Islet precursor cell (in vitro differentiated cells): Measurements from ENCODE around the gene UPF2.
"Not testable (repeated sequence)": the region's sequence is repeated elsewhere in the genome, so short reads cannot be mapped to it uniquely, and the experiment has no call there.

Experiments
- DNase-seq: peaks from one replicate; pipeline ENCODE4 v3.0.0-alpha.2; 2018

Gene UPF2

DNA sequence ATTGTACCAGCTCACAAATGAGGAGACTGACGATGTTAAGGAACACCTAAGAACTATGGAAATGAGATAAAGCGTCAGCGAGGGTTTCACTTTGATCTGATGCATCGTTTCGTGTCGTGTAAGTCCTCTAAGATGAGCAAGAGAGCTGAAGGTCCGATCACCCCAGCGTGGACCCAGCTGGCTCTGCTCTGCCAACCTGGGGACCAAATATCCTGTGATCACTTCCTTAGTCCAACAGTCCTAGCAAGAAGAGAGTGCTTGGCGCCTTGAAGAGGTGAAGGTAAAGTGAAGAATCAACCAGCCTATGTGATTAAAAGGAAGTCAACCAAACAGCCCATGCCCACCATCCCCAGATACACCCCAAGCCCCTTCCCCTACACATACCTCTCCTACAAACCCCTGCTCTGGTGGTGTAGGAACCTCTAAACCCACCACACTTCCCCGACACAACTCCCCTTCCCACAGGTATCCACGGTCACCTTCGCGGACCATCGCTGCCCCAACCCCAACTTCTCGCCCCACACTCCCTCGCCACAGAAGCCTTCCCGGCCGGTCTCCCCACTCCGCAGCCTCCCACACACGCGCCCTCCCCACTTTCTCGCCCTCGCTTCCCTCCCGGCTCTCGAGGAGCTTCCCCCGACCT, 722 bp downstream of the UPF2 start:
- peak; percentile 64 for DNase-seq

DNA sequence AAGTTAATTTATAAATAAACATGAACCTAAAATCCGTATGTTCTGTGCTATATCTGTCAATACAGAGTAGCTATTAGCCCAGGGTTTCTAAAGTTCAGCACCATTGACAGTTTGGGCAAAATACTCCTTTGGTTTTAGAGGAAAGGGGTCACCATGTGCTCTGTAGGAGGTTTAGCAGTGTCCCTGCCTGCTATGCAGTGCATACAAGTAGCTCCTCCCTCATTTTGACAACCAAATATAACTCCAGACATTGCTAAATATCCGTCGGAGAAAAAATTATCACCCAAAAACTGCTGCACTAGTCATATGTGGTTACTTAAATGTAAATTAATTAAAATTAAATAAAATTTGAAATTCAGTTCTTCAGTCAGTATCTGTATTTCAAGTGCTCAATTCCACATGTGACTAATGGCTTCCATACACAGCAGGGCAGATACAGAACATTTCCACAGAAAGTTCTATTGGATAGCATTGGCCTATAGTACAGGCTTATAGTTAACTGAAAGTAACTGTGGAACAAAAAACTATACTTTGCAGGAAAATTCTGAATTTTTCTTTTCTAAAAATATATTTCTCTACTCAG, 6.4 kb downstream of the UPF2 start:
- DNase-seq = no peak

DNA sequence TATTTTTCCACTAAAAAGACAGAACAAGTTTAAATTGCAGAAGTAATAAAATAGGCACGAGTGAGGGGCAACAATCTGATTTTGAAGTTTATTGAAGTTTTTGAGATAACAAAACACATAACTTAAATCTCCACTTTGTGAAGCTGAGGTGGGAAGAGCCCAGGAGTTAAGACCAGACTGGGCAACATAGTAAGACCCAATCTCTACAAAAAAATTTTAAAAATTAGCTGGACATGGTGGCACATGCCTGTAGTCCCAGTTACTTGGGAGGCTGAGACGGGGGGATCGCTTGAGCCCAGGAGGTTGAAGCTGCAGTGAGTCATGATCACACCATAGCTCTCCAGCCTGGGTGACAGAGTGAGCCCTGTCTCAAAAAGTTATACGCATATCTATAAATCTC, 11.2 kb downstream of the UPF2 start:
- no peak for DNase-seq

DNA sequence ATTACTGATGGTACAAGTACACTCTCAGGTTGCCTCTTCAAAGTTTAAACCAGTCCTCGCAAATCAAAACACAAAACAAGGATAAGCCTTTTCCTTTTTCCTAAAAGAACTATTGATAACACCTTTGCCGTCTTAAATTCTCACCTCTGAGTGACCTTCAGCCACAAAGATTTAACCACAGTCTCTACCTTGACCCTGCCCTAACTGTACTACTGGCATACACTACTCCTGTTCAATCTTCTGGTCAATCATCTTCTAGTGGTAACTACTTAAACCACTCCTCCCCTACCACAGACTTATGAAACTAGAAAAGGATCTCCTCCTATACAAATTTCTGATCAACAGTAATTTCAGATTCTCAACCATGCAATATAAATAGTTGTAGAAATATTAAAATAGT, 15.1 kb downstream of the UPF2 start:
- no peak for DNase-seq

DNA sequence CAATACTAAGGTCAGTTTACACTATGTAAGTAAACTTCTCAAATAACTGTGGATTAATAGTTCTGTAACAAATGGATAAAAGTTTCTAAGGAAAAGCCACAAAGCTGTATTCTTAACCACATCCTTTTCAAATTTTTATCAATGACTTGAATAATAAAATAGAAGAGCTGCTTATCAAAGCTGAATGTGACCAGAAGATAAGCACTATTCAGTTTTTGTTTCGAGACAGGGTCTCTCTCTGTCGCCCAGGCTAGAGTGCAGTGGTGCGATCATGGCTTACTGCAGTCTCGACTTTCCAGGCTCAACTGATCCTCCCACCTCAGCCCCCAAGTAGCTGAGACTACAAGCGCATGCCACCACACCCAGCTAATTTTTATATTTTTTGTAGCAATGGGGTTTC, 17.0 kb downstream of the UPF2 start:
- no peak for DNase-seq

DNA sequence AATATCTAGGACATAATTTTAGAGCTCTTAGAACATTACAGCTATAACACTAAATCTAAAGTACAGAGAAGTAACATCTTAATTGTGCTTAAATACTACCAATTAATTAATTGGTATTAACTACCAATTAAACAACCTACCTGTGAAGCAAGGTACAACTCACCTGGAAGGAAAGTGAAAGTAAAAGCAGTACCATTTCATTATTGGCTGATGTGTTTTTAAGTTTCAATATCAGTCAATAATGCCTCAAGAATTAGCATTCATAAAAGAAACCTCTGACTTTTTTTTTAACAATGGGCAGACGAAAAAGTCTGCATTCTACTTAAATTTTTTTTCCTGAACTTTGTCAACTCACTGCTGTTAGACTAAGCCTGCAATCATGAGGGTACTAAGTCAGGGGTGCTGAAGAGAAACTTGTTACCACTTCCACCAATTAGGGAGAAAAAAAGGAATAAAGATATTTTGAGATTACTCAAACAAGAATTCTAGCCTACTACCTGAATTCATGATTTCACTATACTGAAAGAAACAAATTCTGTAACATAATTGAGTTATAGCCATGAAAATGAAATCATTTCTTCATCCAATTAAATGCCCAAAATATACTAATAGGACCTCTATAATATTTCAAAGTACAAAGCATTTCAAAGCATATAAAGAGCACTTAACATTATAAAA, 19.9 kb downstream of the UPF2 start:
- no peak for DNase-seq

DNA sequence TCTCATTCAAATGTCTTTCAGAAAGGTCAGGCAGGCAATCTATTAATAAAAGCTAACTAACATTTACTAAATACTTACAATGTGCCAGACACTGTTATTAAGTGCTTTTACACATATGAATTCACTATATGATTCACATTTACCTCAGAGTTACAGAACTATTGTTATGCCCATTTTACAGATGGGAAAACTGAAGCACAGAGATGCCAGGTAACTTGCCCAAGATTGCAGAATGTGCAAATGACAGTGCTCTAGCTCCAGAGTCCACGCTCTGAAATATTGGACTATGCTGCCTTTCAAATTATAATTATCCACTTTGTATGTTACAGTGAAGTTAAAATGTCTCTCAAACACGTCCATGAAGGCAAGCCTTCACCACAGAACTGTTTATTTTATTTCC, 22.0 kb downstream of the UPF2 start:
- DNase-seq = no peak

DNA sequence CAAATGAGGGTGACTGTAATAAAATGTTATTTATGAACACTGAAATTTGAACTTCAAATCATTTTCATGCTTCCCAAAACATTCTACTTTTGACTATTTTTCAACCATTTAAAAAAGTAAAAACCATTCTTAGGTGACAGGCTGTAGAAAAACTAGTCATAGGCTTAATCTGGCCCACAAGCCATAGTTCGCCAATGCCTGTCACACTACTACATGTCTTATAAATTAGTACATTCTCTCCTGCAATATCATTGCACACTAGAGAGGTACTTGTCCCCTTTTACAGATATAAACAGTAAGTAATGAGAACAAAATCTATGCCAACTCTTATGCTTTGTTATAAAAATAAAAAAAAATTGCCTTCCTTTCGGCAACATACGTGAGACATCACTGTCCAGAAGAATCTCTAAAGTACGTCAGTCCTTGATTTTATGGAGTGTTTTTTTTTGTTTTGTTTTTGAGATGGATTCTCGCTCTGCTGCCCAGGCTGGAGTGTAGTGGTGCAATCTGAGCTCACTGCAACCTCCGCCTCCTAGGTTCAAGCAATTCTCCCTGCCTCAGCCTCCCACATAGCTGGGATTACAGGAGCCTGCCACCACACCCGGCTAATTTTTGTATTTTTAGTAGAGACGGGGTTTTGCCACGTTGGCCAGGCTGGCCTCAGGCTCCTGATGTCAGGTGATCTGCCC, 23.2 kb downstream of the UPF2 start:
- no peak for DNase-seq

DNA sequence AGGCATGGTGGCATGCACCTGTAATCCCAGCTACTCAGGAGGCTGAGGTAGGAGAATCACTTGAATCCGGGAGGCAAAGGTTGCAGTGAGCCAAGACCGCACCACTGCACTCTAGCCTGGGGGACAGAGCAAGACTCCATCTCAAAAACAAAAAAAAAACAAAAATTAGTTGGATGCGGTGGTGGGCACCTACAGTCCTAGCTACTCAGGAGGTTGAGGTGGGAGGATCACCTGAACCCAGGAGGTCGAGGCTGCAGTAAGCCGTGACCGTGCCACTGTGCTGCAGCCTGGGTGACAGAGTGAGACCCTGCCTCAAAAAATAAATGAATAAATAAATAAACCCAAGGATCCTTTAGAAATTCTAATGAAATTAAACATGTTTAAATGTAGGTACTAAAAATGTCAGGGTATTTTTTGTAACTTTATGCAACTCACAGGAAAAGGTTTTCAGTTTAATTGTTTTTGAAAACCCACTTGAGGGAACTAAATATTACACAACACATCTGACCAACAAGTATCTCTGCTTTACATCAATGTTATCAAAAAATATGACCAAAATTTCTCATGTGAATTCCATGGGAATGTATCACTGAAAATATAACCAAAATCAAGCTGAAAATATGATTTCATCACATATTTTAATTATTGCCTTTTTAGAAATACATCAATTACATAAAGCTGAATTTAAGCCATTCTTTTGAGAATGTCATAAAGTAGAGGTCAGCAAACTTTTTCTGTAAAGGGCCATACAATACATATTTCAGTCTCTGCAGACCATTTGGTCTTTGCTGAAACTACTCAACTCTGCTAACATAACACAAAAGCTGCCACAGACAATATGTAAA, 23.9 kb downstream of the UPF2 start:
- DNase-seq = no peak

DNA sequence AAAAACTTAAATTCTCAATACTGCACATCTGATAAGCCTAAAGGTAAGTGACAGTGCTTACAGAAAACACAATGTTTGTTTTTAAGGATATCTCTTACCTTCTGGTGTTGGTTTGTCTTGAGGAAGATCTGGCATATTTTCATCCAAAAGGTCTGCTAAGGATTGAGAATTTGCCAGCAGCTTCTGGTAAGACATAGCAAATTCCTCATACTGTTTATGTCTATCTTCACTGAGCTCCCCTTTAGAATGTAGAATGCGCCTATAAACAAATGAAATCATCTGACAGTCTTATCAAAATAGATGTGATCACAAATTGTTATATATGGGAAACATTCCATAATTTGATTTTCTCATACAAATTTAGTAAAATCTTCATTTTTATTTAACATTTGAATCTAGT, 28.7 kb downstream of the UPF2 start:
- DNase-seq = no peak

DNA sequence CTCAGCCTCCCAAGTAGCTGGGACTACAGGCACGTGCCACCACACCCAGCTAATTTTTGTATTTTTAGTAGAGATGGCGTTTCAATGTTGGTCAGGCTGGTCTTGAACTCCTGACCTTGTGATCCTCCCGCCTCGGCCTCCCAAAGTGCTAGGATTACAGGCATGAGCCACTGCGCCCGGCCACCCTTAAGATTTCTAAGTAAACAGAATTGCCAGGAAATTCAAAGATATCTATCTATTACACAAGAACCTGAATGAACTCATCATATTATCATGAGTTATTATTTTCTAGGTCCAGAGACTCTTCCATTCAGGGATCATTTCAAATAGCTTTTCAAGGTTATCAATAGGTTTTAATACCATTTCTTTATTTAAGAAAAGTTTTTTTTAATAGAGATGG, 29.2 kb downstream of the UPF2 start:
- not testable (repeated sequence) for DNase-seq

DNA sequence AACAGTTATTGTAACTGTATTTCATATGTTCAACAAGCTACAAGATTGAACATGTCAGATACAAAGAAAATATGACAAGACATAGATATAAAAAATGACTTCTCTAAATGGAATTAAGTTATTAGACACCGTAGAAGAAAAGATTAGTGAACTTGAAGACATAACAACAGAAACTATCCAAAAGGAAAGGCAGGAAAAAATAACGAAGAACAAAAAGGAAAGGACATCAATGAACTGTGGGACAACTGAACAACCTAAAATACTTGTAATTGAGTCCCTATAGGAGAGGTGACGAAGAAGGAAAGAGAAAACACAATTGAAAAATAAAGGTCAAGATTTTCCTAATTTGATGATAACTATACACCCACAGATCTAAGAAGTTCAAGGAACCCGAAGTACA, 32.3 kb downstream of the UPF2 start:
- DNase-seq = no peak

DNA sequence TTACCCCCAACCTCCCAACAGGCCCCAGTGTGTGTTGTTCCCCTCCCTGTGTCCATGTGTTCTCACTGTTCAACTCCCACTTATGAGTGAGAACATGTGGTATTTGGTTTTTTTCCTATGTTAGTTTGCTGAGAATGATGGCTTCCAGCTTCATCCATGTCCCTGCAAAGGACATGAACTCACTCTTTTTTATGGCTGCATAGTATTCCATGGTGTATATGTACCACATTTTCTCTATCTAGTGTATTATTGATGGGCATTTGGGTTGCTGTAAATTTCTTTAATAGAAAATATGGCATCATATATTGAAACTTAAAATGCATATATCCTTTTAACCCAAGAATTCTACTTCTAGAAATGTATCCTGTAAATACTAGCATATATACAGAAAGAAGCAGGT, 33.8 kb downstream of the UPF2 start:
- DNase-seq = not testable (repeated sequence)

DNA sequence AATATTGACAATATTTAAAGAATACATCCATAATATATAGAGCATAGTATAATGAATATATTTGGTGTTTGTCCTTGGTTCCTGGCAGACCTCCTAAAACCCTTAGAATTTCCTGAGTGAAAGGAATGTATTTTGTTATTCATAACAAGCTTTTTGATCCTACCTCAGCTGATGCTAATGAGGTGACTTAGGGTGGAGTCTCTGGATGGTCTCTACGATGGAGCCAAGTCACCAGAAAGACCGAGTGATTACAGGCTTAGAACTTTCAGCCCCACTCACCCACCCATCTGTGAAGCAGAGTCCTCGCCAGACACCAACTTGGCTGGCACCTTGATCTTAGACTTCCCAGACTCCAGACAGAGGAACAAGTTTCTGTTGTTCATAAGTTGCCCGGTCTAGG, 35.9 kb downstream of the UPF2 start:
- no peak for DNase-seq

DNA sequence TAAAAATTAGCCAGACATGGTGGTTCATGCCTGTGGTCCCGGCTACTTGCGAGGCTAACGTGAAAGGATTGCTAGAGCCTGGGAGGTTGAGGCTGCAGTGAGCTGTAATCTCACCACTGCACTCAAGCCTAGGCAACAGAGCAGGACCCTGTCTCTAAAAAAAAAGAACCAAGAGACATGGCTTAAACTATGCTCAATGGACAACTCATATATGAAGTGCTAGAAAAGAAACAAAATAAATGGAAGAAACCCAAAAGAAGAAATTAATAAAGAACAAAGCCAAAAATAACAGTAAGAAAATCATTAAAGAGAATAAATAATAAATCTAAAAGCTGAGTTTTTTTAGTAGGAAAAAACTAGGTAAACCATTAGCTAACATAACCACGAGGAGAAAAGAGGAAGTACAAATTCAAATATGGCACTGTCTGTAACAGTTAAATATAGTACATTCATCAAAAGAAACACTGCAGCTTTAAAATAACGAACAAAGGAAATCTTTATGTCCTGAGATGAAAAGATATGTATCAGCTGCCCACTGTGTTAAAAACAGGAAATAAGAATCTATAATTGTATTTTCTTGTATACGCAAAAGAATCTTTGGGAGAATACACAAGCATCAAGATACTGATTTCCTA, 48.7 kb downstream of the UPF2 start:
- DNase-seq = no peak

DNA sequence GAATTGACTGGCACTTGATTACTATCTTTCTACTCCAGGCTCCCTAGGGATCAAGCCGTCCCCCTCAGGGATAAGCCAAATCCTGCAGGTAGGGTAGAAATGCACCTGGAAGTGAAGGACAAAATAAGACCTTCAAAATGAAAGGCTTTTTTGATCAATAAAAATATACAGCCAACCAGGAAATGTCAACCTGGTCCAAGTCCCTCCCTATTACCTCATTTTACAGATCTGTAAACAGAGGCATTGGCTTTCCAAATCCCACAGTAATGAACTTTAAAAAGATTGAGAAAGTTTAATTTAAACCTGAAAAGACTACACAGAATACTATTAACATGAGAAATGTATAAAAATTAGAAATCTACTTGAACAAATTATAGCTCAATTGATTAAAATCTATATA, 53.7 kb downstream of the UPF2 start:
- no peak for DNase-seq

DNA sequence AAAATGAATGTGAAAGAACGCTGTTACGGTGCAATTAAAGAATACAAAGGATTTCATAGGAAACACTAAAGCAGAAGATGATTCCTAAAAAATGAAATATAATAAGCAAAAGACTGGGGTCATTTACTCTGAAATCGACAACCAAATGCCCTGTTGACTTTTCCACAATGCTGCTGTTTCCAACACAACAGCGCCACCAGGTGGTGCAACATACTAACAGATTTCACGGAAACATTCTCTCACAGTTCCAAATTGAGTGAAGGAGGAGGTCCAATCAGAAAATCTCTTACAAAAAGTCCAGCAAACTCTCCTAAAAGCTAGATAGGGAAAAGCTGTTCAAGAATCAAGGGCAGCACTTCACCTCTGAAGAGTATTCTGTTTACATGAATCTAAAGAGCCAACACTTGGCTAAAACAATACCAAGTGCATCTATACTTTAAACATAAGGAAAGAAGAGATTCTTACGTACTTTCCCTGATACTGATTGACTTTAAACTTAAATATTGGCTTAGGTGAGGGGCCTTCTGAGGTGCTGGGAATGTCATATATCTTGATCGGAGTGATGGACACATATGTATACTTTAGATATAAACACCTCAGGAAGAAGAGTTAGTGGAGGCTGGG, 55.9 kb downstream of the UPF2 start:
- DNase-seq = peak; percentile 85

DNA sequence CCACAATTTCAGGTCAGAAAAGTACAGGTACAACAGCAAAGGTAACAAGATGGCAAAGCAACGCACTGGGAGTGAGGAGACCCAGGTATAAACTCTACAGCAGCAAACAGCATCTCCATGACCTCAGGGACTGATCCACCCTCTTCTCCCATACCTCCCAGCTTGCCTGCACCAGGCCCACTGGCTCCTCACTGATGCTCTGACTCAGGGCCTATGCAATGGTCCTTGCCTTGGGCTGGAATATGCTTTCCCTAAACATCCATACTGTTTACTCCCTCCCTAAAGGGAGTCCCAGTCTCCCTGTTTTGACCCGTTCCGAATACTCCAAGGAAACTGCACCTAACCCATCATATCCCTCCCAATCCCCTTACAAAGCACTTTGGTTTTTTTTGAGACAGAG, 60.4 kb downstream of the UPF2 start:
- no peak for DNase-seq

DNA sequence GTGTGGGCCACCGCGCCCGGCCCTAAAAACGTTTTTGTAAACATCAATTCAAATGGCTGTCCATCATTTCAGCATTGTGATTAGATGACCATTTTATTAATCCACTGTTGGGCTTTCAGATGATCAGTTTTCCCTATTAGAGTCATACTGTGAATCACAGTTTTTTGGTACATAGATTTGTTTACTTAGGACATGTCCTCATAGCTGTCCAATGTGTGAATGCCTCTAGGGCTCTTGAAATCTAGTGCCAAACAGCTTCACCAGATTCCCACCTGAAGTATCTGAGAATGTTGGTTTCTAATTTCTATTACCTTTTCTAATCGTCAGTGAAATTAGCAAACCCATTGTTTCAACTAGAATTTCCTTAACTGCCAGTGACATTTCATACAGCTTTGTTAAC, 66.8 kb downstream of the UPF2 start:
- DNase-seq = no peak

DNA sequence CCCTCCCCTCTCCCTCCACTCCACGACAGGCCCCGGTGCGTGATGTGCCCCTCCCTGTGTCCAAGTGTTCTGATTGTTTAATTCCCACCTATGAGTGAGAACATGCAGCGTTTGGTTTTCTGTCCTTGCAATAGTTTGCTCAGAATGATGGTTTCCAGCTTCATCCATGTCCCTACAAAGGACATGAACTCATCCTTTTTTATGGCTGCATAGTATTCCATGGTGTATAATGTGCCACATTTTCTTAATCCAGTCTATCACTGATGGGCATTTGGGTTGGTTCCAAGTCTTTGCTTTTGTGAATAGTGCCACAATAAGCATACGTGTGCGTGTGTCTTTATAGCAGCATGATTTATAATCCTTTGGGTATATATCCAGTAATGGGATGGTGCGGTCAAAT, 70.1 kb downstream of the UPF2 start:
- DNase-seq = not testable (repeated sequence)

DNA sequence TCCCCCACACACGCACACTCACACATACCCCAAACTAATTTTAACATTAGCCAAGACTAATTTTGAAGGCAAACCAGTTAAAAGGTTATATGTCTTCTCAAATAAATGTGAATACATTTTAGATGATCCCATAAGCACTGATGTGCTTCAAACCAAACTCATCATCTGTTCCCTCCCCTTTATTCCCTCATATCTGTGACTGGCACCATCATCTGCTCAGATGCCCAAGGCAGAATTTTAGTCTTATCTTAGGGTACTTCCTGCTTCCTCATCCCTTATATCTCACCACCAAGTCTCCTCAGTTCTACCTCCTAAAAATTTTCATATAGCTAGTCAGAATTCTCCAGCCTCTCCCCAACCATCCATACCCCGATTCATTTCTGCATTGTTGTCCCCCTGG, 80.4 kb downstream of the UPF2 start:
- no peak for DNase-seq

DNA sequence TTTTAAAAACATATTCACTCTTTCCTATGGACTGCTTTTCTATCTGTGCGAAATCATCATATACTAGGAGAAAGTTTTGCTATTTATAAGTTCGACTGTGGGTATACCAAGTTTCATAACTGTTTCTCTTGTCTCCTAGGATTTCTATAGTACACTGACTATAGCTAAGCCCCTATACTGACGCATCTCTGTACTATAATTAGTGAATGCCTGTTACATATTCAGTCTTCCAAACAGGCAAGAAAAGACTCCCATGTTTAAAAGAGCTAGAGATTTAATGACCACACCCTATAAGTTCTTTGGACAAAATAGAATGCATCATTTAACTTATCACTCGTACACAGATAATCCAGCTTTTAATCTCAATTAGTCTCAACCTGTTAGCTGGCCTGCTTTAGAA, 80.8 kb downstream of the UPF2 start:
- no peak for DNase-seq
